ENCODE data around the gene AIPL1.

DNA sequence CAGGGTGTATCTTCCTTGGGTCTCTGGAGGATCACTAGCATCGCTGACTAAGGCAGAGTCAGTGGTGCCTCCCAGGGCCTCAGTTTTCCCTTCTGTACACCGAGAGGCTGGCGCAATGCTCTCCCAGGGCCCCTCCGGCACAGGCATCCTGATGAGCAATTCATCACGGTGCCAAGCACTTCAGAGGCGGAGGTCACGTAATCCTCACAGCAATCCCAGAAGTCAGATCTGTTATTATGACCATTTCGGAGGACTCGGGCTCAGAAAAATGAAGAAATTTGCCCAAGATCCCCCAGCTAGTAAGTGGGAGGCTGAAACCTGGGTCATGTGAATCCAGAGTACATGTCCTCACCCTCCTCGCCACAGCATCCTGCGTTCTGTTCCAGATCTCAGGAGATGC, 46.5 kb downstream of the AIPL1 start:
- TF ChIP-seq EZH2 (optimal IDR thresholded peaks at IDR 0.05; ENCODE audit: low read depth, low read length) (no peak), CTCF (IDR thresholded peaks at IDR 0.05; ENCODE audit: low read length) (no peak), EZH2phosphoT487 (IDR thresholded peaks at IDR 0.05; ENCODE audit: low read length) (no peak)
